Neural cell (in vitro differentiated cells): ENCODE measurements around the gene TENT5A. TPM values are rescaled to one million over a fixed set of nuclear protein-coding genes. Genes with fewer than 3 reads are reported as not detected.

ENCODE experiments used
- H2AFZ ChIP-seq: fragments of 200-600, 300-800 bp; sonication (generic), shearing (Covaris generic); 2 replicates; pipeline ENCODE4 v1.6.0; 2014; ENCODE audit warnings: low read depth, mild to moderate bottlenecking, antibody characterized with exemption, low read length, moderate library complexity
- H3F3A ChIP-seq: fragments of 200-600 bp; shearing (Covaris generic); 2 replicates; pipeline ENCODE4 v1.6.1; 2016; ENCODE audit warnings: mild to moderate bottlenecking, moderate library complexity, mixed read lengths, antibody characterized with exemption, low read length; ENCODE audit not compliant: insufficient read depth, poor library complexity, severe bottlenecking
- H3K27ac ChIP-seq: fragments of 200-600, 300-800 bp; sonication (generic), shearing (Covaris generic); 2 replicates; pipeline ENCODE4 v1.5.1; 2014; ENCODE audit warnings: mild to moderate bottlenecking, low read length, moderate library complexity
- H3K27me3 ChIP-seq: fragments of 300-800, 200-600 bp; sonication (generic), shearing (Covaris generic); 2 replicates; pipeline ENCODE4 v1.6.0; 2014; ENCODE audit warnings: mild to moderate bottlenecking, low read depth, low read length, moderate library complexity; ENCODE audit not compliant: insufficient read depth
- H3K36me3 ChIP-seq: fragments of 300-800, 200-600 bp; sonication (generic), shearing (Covaris generic); 2 replicates; pipeline ENCODE4 v1.5.1; 2014; ENCODE audit warnings: mild to moderate bottlenecking, antibody characterized with exemption, low read length, moderate library complexity; ENCODE audit not compliant: insufficient read depth
- H3K4me2 ChIP-seq: fragments of 300-800, 200-600 bp; sonication (generic), shearing (Covaris generic); 2 replicates; pipeline ENCODE4 v1.6.0; 2014; ENCODE audit warnings: mild to moderate bottlenecking, low read length
- H3K4me3 ChIP-seq: fragments of 300-800, 200-600 bp; sonication (generic), shearing (Covaris generic); 2 replicates; pipeline ENCODE4 v1.5.1; 2014; ENCODE audit warnings: mild to moderate bottlenecking, low read length, moderate library complexity
- H3K79me2 ChIP-seq: fragments of 200-600 bp; shearing (Covaris generic); replicated peaks from 2 replicates; pipeline ENCODE4 v1.6.0; 2014; ENCODE audit warnings: mild to moderate bottlenecking, low read length, moderate library complexity; ENCODE audit not compliant: insufficient read depth
- H3K9ac ChIP-seq: fragments of 300-800, 200-600 bp; sonication (generic), shearing (Covaris generic); 2 replicates; pipeline ENCODE4 v1.6.1; 2016; ENCODE audit warnings: mild to moderate bottlenecking, low read length, mixed read lengths
- H3K9me2 ChIP-seq: fragments of 200-600 bp; shearing (Covaris generic); 2 replicates; pipeline ENCODE4 v1.6.1; 2016; ENCODE audit warnings: mild to moderate bottlenecking, low read length, mixed read lengths; ENCODE audit not compliant: insufficient read depth
- H3K9me3 ChIP-seq: fragments of 200-600, 300-800 bp; sonication (generic), shearing (Covaris generic); 2 replicates; pipeline ENCODE4 v1.6.1; 2016; ENCODE audit warnings: mild to moderate bottlenecking, mixed run types, low read length, moderate library complexity, mixed read lengths
- H4K20me1 ChIP-seq: fragments of 200-600 bp; shearing (Covaris generic); 2 replicates; pipeline ENCODE4 v1.6.1; 2016; ENCODE audit warnings: mild to moderate bottlenecking, mixed run types; ENCODE audit not compliant: insufficient read depth
- EP300 ChIP-seq: fragments of 450-650 bp; conservative IDR thresholded peaks from 2 replicates; pipeline ENCODE4 v1.6.1; 2014; ENCODE audit warnings: antibody characterized with exemption, mild to moderate bottlenecking, moderate library complexity; ENCODE audit not compliant: poor library complexity, severe bottlenecking
- EZH2 ChIP-seq: fragments of 200-600, 300-800 bp; shearing (Covaris generic), sonication (generic); IDR thresholded peaks from 2 replicates; pipeline ENCODE4 v1.6.1; 2014; ENCODE audit warnings: antibody characterized with exemption, low read length, borderline replicate concordance, mild to moderate bottlenecking; ENCODE audit not compliant: insufficient read depth, poor library complexity, severe bottlenecking
- MXI1 ChIP-seq: fragments of 450-650 bp; conservative IDR thresholded peaks from 2 replicates; pipeline ENCODE4 v1.6.1; 2014; ENCODE audit warnings: antibody characterized with exemption, mild to moderate bottlenecking; ENCODE audit not compliant: poor library complexity, severe bottlenecking
- POLR2AphosphoS5 ChIP-seq: IDR thresholded peaks from 2 replicates; pipeline ENCODE4 v1.6.1; 2012
- RAD21 ChIP-seq: fragments of 450-650 bp; conservative IDR thresholded peaks from 2 replicates; pipeline ENCODE4 v1.6.1; 2014; ENCODE audit warnings: antibody characterized with exemption, mild to moderate bottlenecking, moderate library complexity
- SMC3 ChIP-seq: fragments of 450-650 bp; conservative IDR thresholded peaks from 2 replicates; pipeline ENCODE4 v1.6.1; 2014; ENCODE audit warnings: antibody characterized with exemption, mild to moderate bottlenecking, moderate library complexity; ENCODE audit not compliant: poor library complexity
- TAF1 ChIP-seq: IDR thresholded peaks from 2 replicates; pipeline ENCODE4 v1.6.1; 2012; ENCODE audit warnings: low read depth
- polyA plus RNA-seq: library from polyadenylated mRNA; depleted of rRNA; stranded (reverse); fragments of >200 nt; gene quantifications from 2 replicates; pipeline ENCODE4 v1.2.3, GENCODE V29; 2014
- TF ChIP-seq, protein P1 (sequence below): IDR thresholded peaks from 2 replicates; pipeline ENCODE4 v1.6.1; 2012; ENCODE audit warnings: borderline replicate concordance
- TF ChIP-seq, protein P2 (sequence below): fragments of 450-650 bp; IDR thresholded peaks from 2 replicates; pipeline ENCODE4 v1.5.1; 2014; ENCODE audit warnings: antibody characterized with exemption, mild to moderate bottlenecking, moderate library complexity; ENCODE audit not compliant: poor library complexity, severe bottlenecking

The TENT5A gene
- polyA plus RNA-seq, 1 donor from 2014 or later: 0.47 TPM

DNA sequence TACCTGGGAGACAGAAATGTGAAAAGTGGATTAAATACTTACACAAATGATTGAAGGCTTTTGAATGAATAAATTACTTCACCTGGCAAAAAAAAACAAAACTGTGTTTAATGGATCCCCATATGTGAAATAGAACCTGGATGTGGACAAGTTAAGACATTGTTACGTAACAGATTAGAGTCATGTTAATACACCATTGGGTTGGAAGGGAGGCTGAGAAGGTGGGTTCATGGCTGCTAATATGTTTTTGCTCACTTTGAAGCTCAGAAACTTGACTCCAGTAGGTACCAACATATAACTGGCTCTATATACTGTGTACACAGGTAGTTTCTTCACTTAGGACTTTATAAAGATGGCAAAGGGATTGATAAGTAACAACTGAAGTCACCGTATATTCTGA lies 21.4 kb upstream of the TENT5A start:
- H3F3A ChIP-seq: no peaks in the 10 kb centered on the region
- no peak overlapping the region for H3K9ac ChIP-seq
- no peaks in the 10 kb centered on the region for H3K9me2 ChIP-seq
- no peak for TF ChIP-seq RAD21
- TF ChIP-seq EZH2: no peak
- no peak for TF ChIP-seq MXI1
- TF ChIP-seq, protein P1, sequence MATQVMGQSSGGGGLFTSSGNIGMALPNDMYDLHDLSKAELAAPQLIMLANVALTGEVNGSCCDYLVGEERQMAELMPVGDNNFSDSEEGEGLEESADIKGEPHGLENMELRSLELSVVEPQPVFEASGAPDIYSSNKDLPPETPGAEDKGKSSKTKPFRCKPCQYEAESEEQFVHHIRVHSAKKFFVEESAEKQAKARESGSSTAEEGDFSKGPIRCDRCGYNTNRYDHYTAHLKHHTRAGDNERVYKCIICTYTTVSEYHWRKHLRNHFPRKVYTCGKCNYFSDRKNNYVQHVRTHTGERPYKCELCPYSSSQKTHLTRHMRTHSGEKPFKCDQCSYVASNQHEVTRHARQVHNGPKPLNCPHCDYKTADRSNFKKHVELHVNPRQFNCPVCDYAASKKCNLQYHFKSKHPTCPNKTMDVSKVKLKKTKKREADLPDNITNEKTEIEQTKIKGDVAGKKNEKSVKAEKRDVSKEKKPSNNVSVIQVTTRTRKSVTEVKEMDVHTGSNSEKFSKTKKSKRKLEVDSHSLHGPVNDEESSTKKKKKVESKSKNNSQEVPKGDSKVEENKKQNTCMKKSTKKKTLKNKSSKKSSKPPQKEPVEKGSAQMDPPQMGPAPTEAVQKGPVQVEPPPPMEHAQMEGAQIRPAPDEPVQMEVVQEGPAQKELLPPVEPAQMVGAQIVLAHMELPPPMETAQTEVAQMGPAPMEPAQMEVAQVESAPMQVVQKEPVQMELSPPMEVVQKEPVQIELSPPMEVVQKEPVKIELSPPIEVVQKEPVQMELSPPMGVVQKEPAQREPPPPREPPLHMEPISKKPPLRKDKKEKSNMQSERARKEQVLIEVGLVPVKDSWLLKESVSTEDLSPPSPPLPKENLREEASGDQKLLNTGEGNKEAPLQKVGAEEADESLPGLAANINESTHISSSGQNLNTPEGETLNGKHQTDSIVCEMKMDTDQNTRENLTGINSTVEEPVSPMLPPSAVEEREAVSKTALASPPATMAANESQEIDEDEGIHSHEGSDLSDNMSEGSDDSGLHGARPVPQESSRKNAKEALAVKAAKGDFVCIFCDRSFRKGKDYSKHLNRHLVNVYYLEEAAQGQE: no peak
- TF ChIP-seq POLR2AphosphoS5: no peak
- H3K27me3 ChIP-seq: no peaks in the 10 kb centered on the region
- no peaks in the 10 kb centered on the region for H3K9me3 ChIP-seq
- H3K4me2 ChIP-seq: no peak overlapping the region
- H3K79me2 ChIP-seq: no peaks in the 10 kb centered on the region
- no peaks in the 10 kb centered on the region for H3K36me3 ChIP-seq
- no peak overlapping the region for H3K4me3 ChIP-seq
- no peak overlapping the region for H3K27ac ChIP-seq
- H2AFZ ChIP-seq: no peak overlapping the region
- H4K20me1 ChIP-seq: no peaks in the 10 kb centered on the region

DNA sequence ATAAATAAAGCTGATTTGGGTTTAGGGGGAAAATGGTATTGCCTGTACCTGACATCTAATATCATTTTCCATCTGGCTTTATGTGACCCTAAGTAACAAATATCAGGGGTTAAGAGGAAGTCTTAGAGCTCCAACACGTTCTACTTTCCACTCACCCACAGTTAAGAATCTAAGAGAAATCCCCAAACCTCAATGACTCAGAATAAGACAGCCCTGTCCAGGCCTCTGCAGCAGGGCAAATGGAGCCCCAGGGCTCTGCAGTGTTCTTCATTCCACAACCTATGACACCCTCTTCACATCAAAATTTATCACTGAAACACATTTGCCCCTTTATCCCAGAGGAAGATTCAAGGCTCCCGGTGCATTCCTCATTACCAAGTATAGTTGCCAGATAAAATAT lies 20.3 kb upstream of the TENT5A start:
- Histone ChIP-seq H3K27me3 (no peaks in the 10 kb centered on the region), H2AFZ (no peak overlapping the region), H3K9me3 (no peaks in the 10 kb centered on the region), H3K9ac (no peak overlapping the region), H3K9me2 (no peaks in the 10 kb centered on the region), H3K27ac (no peak overlapping the region), H3K36me3 (no peaks in the 10 kb centered on the region), H3K4me2 (no peak overlapping the region), H3K79me2 (no peaks in the 10 kb centered on the region), H3K4me3 (no peak overlapping the region), H4K20me1 (no peaks in the 10 kb centered on the region), H3F3A (no peaks in the 10 kb centered on the region)
- no peak for TF ChIP-seq EZH2
- TF ChIP-seq TAF1: no peak
- no peak for TF ChIP-seq EP300
- TF ChIP-seq RAD21: no peak
- TF ChIP-seq, protein P2, sequence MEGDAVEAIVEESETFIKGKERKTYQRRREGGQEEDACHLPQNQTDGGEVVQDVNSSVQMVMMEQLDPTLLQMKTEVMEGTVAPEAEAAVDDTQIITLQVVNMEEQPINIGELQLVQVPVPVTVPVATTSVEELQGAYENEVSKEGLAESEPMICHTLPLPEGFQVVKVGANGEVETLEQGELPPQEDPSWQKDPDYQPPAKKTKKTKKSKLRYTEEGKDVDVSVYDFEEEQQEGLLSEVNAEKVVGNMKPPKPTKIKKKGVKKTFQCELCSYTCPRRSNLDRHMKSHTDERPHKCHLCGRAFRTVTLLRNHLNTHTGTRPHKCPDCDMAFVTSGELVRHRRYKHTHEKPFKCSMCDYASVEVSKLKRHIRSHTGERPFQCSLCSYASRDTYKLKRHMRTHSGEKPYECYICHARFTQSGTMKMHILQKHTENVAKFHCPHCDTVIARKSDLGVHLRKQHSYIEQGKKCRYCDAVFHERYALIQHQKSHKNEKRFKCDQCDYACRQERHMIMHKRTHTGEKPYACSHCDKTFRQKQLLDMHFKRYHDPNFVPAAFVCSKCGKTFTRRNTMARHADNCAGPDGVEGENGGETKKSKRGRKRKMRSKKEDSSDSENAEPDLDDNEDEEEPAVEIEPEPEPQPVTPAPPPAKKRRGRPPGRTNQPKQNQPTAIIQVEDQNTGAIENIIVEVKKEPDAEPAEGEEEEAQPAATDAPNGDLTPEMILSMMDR: no peak
- TF ChIP-seq SMC3: no peak
- TF ChIP-seq, protein P1: no peak
- TF ChIP-seq MXI1: no peak
